A549 (cell line): ENCODE results near the gene SPCS3. TPM values are rescaled to one million over a fixed set of nuclear protein-coding genes. Genes with fewer than 3 reads are reported as not detected.

ENCODE experiments used
- ATAC-seq, 2 experiments: fragments of 200-7000 bp in 1 of 2; fragments of >200 bp in 1 of 2; cut with Nextera tagmentation in 1 of 2; cut with Tn5 transposase in 1 of 2; 3 replicates each; pipeline versions ENCODE4 v1.8.0 to v1.9.1; 2018 to 2020; ENCODE audit warnings: mild to moderate bottlenecking in 1 of 2, moderate library complexity in 1 of 2
- CTCF ChIA-PET: fragments of 300-600 bp; sonication (Branson Sonifier 250); formaldehyde crosslinking; extraction: SDS; loops from one replicate; lab custom pipeline; 2021; ENCODE audit warnings: antibody characterized with exemption, inconsistent platforms; lab: Yijun Ruan, JAX
- POLR2A ChIA-PET: fragments of 350-600 bp; formaldehyde crosslinking; extraction: SDS; loops from one replicate; lab custom pipeline; 2021; ENCODE audit warnings: antibody characterized with exemption, inconsistent platforms; lab: Yijun Ruan, JAX
- DNase-seq, 2 experiments: peaks; one replicate each; pipeline versions ENCODE4 v3.0.0 to v3.0.0-alpha.2; 2011 to 2016; ENCODE audit warnings: low read depth in 1 of 2, low spot score in 1 of 2
- FAIRE-seq: peaks from 2 replicates; lab custom pipeline; 2011; peaks lifted over from hg19 to GRCh38; lab: Jason Lieb, UNC
- H3K27ac ChIP-seq, 2 experiments: fragments of >200 bp; sonication (Bioruptor Twin); formaldehyde crosslinking; 3 replicates each; pipeline ENCODE4 v1.5.1; 2016 to 2017
- H3K4me1 ChIP-seq: fragments of >200 bp; sonication (Bioruptor Twin); formaldehyde crosslinking; 3 replicates; pipeline ENCODE4 v1.6.1; 2016
- H3K4me2 ChIP-seq: fragments of >200 bp; sonication (Bioruptor Twin); formaldehyde crosslinking; 3 replicates; pipeline ENCODE4 v1.6.1; 2016
- H3K4me3 ChIP-seq: fragments of >200 bp; sonication (Bioruptor Twin); formaldehyde crosslinking; 3 replicates; pipeline ENCODE4 v1.5.1; 2016
- H3K9me3 ChIP-seq: fragments of >200 bp; sonication (Bioruptor Twin); formaldehyde crosslinking; 3 replicates; pipeline ENCODE4 v1.6.1; 2016
- BCL3 ChIP-seq: fragments of >200 bp; sonication (Bioruptor Twin); formaldehyde crosslinking; IDR thresholded peaks from 3 replicates; pipeline ENCODE4 v1.6.1; 2016
- CBX8 ChIP-seq: fragments of 200-600 bp; sonication (generic); IDR thresholded peaks from 2 replicates; pipeline ENCODE4 v1.6.1; 2016
- CEBPB ChIP-seq, 2 experiments: fragments of >200 bp in 1 of 2; sonication (Bioruptor Twin) in 1 of 2; formaldehyde crosslinking in 1 of 2; IDR thresholded peaks; 2 replicates each; pipeline ENCODE4 v1.6.1; 2012 to 2016
- CHD4 ChIP-seq: fragments of 200-600 bp; sonication (generic); IDR thresholded peaks from 2 replicates; pipeline ENCODE4 v1.6.1; 2016; ENCODE audit warnings: antibody characterized with exemption, mild to moderate bottlenecking, borderline replicate concordance
- EHF ChIP-seq: fragments of 250-450 bp; sonication (Bioruptor Pico); IDR thresholded peaks from 2 replicates; pipeline ENCODE4 v1.5.0; 2020; ENCODE audit warnings: mild to moderate bottlenecking
- EP300 ChIP-seq, 2 experiments: fragments of >200 bp; sonication (Bioruptor Twin); formaldehyde crosslinking; IDR thresholded peaks; 2 replicates in 1 of 2; 3 replicates in 1 of 2; pipeline ENCODE4 v1.6.1; 2016 to 2017
- FOSB ChIP-seq: fragments of 250-450 bp; sonication (Bioruptor Pico); IDR thresholded peaks from 2 replicates; pipeline ENCODE4 v1.5.0; 2020; ENCODE audit warnings: mild to moderate bottlenecking, moderate library complexity
- FOSL2 ChIP-seq, 2 experiments: fragments of 450-650 bp in 1 of 2; fragments of >200 bp in 1 of 2; sonication (Bioruptor Twin) in 1 of 2; formaldehyde crosslinking; IDR thresholded peaks; 2 replicates each; pipeline versions ENCODE4 v1.5.0 to v1.6.1; 2016 to 2020; ENCODE audit warnings: mild to moderate bottlenecking in 1 of 2, moderate library complexity in 1 of 2
- FOXS1 ChIP-seq: fragments of 250-450 bp; sonication (Bioruptor Pico); IDR thresholded peaks from 2 replicates; pipeline ENCODE4 v1.5.0; 2020; ENCODE audit warnings: mild to moderate bottlenecking, moderate library complexity
- GATA3 ChIP-seq: IDR thresholded peaks from 2 replicates; pipeline ENCODE4 v1.6.1; 2012; ENCODE audit warnings: borderline replicate concordance
- HDAC2 ChIP-seq: fragments of 200-600 bp; sonication (generic); IDR thresholded peaks from 2 replicates; pipeline ENCODE4 v1.6.1; 2016
- HEYL ChIP-seq: fragments of 250-450 bp; sonication (Bioruptor Pico); IDR thresholded peaks from 2 replicates; pipeline ENCODE4 v1.8.0; 2021; ENCODE audit warnings: mild to moderate bottlenecking, moderate library complexity
- HOXB5 ChIP-seq: fragments of 250-450 bp; sonication (Bioruptor Pico); IDR thresholded peaks from 2 replicates; pipeline ENCODE4 v1.5.0; 2020; ENCODE audit warnings: mild to moderate bottlenecking, moderate library complexity
- JUN ChIP-seq, 2 experiments: fragments of >200 bp; sonication (Bioruptor Twin); formaldehyde crosslinking; IDR thresholded peaks; 2 replicates in 1 of 2; 3 replicates in 1 of 2; pipeline ENCODE4 v1.6.1; 2016 to 2017
- JUNB ChIP-seq: fragments of >200 bp; sonication (Bioruptor Twin); formaldehyde crosslinking; IDR thresholded peaks from 2 replicates; pipeline ENCODE4 v1.6.1; 2016
- KDM1A ChIP-seq: fragments of 200-600 bp; sonication (generic); IDR thresholded peaks from 2 replicates; pipeline ENCODE4 v1.6.1; 2016; ENCODE audit warnings: low read depth, mild to moderate bottlenecking
- MAFK ChIP-seq: fragments of 450-650 bp; IDR thresholded peaks from 2 replicates; pipeline ENCODE4 v1.6.1; 2014; ENCODE audit not compliant: partially characterized antibody
- MAX ChIP-seq: IDR thresholded peaks from 2 replicates; pipeline ENCODE4 v1.6.1; 2012
- POLR2AphosphoS2 ChIP-seq: conservative IDR thresholded peaks from 2 replicates; pipeline ENCODE4 v1.6.1; 2012; ENCODE audit warnings: low read length, improper control_type of control experiment, inconsistent platforms
- RARB ChIP-seq: fragments of 250-450 bp; sonication (Bioruptor Pico); IDR thresholded peaks from 2 replicates; pipeline ENCODE4 v1.8.0; 2021; ENCODE audit warnings: mild to moderate bottlenecking, moderate library complexity
- RFX5 ChIP-seq: fragments of 450-650 bp; IDR thresholded peaks from 2 replicates; pipeline ENCODE4 v1.7.1; 2014; ENCODE audit warnings: antibody characterized with exemption, mild to moderate bottlenecking, moderate library complexity
- ZC3H11A ChIP-seq: fragments of 450-650 bp; IDR thresholded peaks from 2 replicates; pipeline ENCODE4 v1.6.1; 2014; ENCODE audit warnings: antibody characterized with exemption, mild to moderate bottlenecking
- ZFP36 ChIP-seq: fragments of 450-650 bp; IDR thresholded peaks from 2 replicates; pipeline ENCODE4 v1.6.1; 2014; ENCODE audit warnings: borderline replicate concordance; ENCODE audit not compliant: partially characterized antibody
- ZNF302 ChIP-seq: fragments of 250-450 bp; sonication (Bioruptor Pico); IDR thresholded peaks from 2 replicates; pipeline ENCODE4 v1.9.0; 2021; ENCODE audit warnings: inconsistent platforms, mild to moderate bottlenecking, moderate library complexity
- ZSCAN20 ChIP-seq: fragments of 250-450 bp; sonication (Bioruptor Pico); IDR thresholded peaks from 2 replicates; pipeline ENCODE4 v1.8.0; 2022; ENCODE audit warnings: mild to moderate bottlenecking, moderate library complexity
- WGBS: methylation state at CpG from one replicate; pipeline ENCODE4 v1.1.6; 2017; ENCODE audit errors: missing lambda C conversion rate; 5-methylcytosine and 5-hydroxymethylcytosine counted together
- polyA plus RNA-seq, 4 experiments: library from polyadenylated mRNA; depleted of rRNA in 3 of 4; stranded (reverse); fragments of >200 nt; fragmentation: RNase III in 1 of 4; extraction: RNeasy Plus Mini Kit Qiagen cat#74134 plus additional on column Dnase treatment in 1 of 4; gene quantifications; 2 replicates in 3 of 4; 3 replicates in 1 of 4; pipeline ENCODE4 v1.2.3, GENCODE V29; 2011 to 2017
- TF ChIP-seq, protein P1 (sequence below): fragments of 250-450 bp; sonication (Bioruptor Pico); IDR thresholded peaks from 2 replicates; pipeline ENCODE4 v1.5.0; 2021; ENCODE audit warnings: mild to moderate bottlenecking, moderate library complexity, borderline replicate concordance

The SPCS3 gene
- polyA plus RNA-seq, 2 of the 4 experiments (the other 2 are of a cell fraction), result 33.2 to 44.5 TPM

DNA sequence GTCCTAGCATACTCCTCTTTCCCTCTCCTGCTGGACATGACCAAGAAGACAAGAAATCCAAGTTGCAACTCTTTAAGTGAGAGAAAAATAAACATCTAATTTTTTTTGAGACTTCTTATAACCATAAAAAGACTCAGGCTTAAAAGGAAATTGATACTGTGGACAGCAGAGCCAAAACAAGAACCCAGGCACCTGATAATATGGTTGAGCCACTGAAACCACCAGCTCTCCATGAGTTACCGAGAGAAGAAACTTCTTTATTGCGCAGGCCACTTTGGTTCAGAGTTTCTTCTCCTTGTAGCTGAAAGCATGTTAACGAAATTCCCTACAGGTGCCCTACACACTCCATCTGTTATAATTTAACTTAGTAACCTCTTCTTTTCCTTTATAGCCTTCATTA is 11.3 kb upstream of the SPCS3 start:
- TF ChIP-seq CEBPB (IDR thresholded peaks at IDR 0.05), result no peak
- TF ChIP-seq JUN (IDR thresholded peaks at IDR 0.05), result no peak
- no peak for TF ChIP-seq HEYL (CRISPR knock-in tag)
- no peak for TF ChIP-seq JUNB
- no peak for TF ChIP-seq GATA3
- no peak for TF ChIP-seq MAX
- TF ChIP-seq RFX5, result no peak
- TF ChIP-seq, protein P1, sequence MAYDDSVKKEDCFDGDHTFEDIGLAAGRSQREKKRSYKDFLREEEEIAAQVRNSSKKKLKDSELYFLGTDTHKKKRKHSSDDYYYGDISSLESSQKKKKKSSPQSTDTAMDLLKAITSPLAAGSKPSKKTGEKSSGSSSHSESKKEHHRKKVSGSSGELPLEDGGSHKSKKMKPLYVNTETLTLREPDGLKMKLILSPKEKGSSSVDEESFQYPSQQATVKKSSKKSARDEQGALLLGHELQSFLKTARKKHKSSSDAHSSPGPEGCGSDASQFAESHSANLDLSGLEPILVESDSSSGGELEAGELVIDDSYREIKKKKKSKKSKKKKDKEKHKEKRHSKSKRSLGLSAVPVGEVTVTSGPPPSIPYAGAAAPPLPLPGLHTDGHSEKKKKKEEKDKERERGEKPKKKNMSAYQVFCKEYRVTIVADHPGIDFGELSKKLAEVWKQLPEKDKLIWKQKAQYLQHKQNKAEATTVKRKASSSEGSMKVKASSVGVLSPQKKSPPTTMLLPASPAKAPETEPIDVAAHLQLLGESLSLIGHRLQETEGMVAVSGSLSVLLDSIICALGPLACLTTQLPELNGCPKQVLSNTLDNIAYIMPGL (CRISPR knock-in tag), result no peak
- no peak for TF ChIP-seq HDAC2
- no peak for TF ChIP-seq CBX8
- TF ChIP-seq ZC3H11A, result no peak
- TF ChIP-seq FOSL2 (IDR thresholded peaks at IDR 0.05), result no peak
- no peak for TF ChIP-seq FOSL2 (CRISPR knock-in tag; IDR thresholded peaks at IDR 0.05)
- no peak for TF ChIP-seq MAFK
- TF ChIP-seq RARB (CRISPR knock-in tag), result no peak
- no peak for TF ChIP-seq HOXB5 (CRISPR knock-in tag)
- TF ChIP-seq EHF, result no peak
- no peak for TF ChIP-seq EP300 (IDR thresholded peaks at IDR 0.05)
- TF ChIP-seq KDM1A, result no peak
- no peak for TF ChIP-seq ZNF302
- TF ChIP-seq FOSB, result no peak
- Histone ChIP-seq H3K27ac (no peak overlapping the region), H3K9me3 (no peaks in the 10 kb centered on the region), H3K4me2 (no peak overlapping the region), H3K4me1 (no peaks in the 10 kb centered on the region), H3K4me3 (no peak overlapping the region)
- no peak for ATAC-seq
- CTCF ChIA-PET, result interaction anchor here (0.9 kb wide), 1 partner anchor 33 kb away, joined by 3 read pairs; no protein-coding TSS in a partner anchor
- FAIRE-seq, result no peak
- POLR2A ChIA-PET, result no interaction called here
- no peak for DNase-seq
- WGBS, result 80% methylated on average over 3 of the region's 3 CpGs

DNA sequence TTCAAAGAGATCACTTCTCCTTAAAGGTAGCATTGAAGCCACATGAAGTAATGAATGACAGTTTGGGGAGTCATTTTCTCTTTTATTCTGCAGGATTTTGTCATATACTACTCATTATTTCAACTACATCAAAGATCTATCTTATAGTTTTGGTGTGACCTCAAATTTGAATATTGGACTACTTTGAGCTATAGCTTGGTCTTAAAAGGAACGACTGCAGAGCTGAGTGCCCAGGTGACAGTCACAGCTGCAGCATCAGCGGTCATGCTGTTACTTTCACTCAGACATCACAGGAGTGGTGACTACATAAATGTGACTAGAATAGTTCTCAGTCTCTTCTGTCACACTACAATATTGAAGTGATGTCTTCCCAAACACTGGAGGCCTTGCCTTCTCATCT is 10.7 kb upstream of the SPCS3 start:
- ChIA-PET CTCF (interaction anchor here (0.9 kb wide), 1 partner anchor 32 kb away, joined by 3 read pairs; no protein-coding TSS in a partner anchor), POLR2A (no interaction called here)
- no peak for DNase-seq
- H3K4me3 ChIP-seq, result no peak overlapping the region
- H3K4me2 ChIP-seq, result no peak overlapping the region
- ATAC-seq, result no peak
- TF ChIP-seq BCL3 (no peak), POLR2AphosphoS2 (no peak), ZSCAN20 (no peak)
- no peak overlapping the region for H3K27ac ChIP-seq
- no peaks in the 10 kb centered on the region for H3K9me3 ChIP-seq
- no peak for FAIRE-seq
- no peaks in the 10 kb centered on the region for H3K4me1 ChIP-seq
- 73% methylated on average over 2 of the region's 2 CpGs for WGBS

GRCh38 chr4:176309772-176310171 is 10.0 kb upstream of the SPCS3 start:
- Histone ChIP-seq H3K4me2 (no peak overlapping the region), H3K4me1 (no peaks in the 10 kb centered on the region), H3K27ac (no peak overlapping the region), H3K9me3 (no peaks in the 10 kb centered on the region), H3K4me3 (no peak overlapping the region)
- ChIA-PET CTCF (no interaction called here), POLR2A (no interaction called here)
- TF ChIP-seq CHD4 (no peak), FOXS1 (CRISPR knock-in tag) (peak; percentile 68; the same call in 1 of the 2 replicates), ZFP36 (no peak)
- ATAC-seq (peak in 1 of 2 experiments; percentile 51; a peak in 2 of 6 replicates), FAIRE-seq (no peak), DNase-seq (peak in 1 of 2 experiments; percentile 16)
